Natural killer cell (primary cell): ENCODE results near the gene SLA2. TPM values are rescaled to one million over a fixed set of nuclear protein-coding genes. Genes with fewer than 3 reads are reported as not detected.

Experiments used
- ATAC-seq, 3 donors: fragments of 150-1000 bp in 2 of 3; fragments of 200-7000 bp in 1 of 3; cut with Tn5 transposase; 1 replicate in 1 of 3; 2 replicates in 2 of 3; pipeline ENCODE4 v1.10.0; 2021; ENCODE audit warnings: mild to moderate bottlenecking in 2 of 3, moderate library complexity in 2 of 3
- DNase-seq, 2 donors: peaks; one replicate each; pipeline versions ENCODE4 v3.0.0 to v3.0.0-alpha.2; 2013 to 2021; ENCODE audit warnings: mixed read lengths in 1 of 2
- H3K27ac ChIP-seq: one replicate; pipeline ENCODE4 v1.5.1; 2013; ENCODE audit warnings: mild to moderate bottlenecking, low read length
- H3K27me3 ChIP-seq: one replicate; pipeline ENCODE4 v1.6.1; 2013; ENCODE audit warnings: low read length; ENCODE audit not compliant: control insufficient read depth, insufficient read depth
- H3K36me3 ChIP-seq: one replicate; pipeline ENCODE4 v1.6.1; 2013; ENCODE audit warnings: low read length; ENCODE audit not compliant: control insufficient read depth, insufficient read depth
- H3K4me1 ChIP-seq: one replicate; pipeline ENCODE4 v1.6.1; 2013; ENCODE audit warnings: low read length; ENCODE audit not compliant: control insufficient read depth, insufficient read depth
- H3K4me3 ChIP-seq: one replicate; pipeline ENCODE4 v1.5.1; 2013; ENCODE audit warnings: low read length
- H3K9me3 ChIP-seq: one replicate; pipeline ENCODE4 v1.6.1; 2013; ENCODE audit warnings: low read length; ENCODE audit not compliant: control insufficient read depth, insufficient read depth
- H3K27ac Mint-ChIP-seq, 2 donors: one replicate each; pipeline ENCODE4 v1.8.0; 2022; ENCODE audit warnings: mild to moderate bottlenecking in 2 of 2, mixed read lengths in 2 of 2, moderate library complexity in 1 of 2
- H3K27me3 Mint-ChIP-seq, 2 donors: one replicate each; pipeline ENCODE4 v1.8.0; 2022; ENCODE audit warnings: low read depth in 2 of 2, mixed read lengths in 2 of 2
- H3K36me3 Mint-ChIP-seq: one replicate; pipeline ENCODE4 v1.8.0; 2022; ENCODE audit warnings: mixed read lengths
- H3K4me1 Mint-ChIP-seq, 2 donors: one replicate each; pipeline ENCODE4 v1.8.0; 2022; ENCODE audit warnings: mixed read lengths in 2 of 2
- H3K4me3 Mint-ChIP-seq: one replicate; pipeline ENCODE4 v1.8.0; 2022; ENCODE audit warnings: mild to moderate bottlenecking, moderate library complexity, mixed read lengths
- H3K9me3 Mint-ChIP-seq, 2 donors: one replicate each; pipeline ENCODE4 v1.8.0; 2022; ENCODE audit warnings: mixed read lengths in 2 of 2
- CTCF ChIP-seq: fragments of 200-600 bp; IDR thresholded peaks from one replicate; pipeline ENCODE4 v1.8.0; 2022; ENCODE audit warnings: antibody characterized with exemption
- WGBS: methylation state at CpG from one replicate; pipeline ENCODE4 v1.1.7; 2013; ENCODE audit warnings: missing lambda C conversion rate; ENCODE audit not compliant: insufficient coverage; 5-methylcytosine and 5-hydroxymethylcytosine counted together
- intact Hi-C: fragments of 100-400 bp; cut with micrococcal nuclease; formaldehyde crosslinking; loops from one replicate; pipeline ENCODE4 v1.14.2; 2022
- total RNA-seq, 4 donors: library from RNA; stranded (reverse); fragments of 120-200 nt in 1 of 4; gene quantifications; one replicate each; pipeline versions ENCODE4 v1.2.3 to v1.2.4, GENCODE V29; 2013 to 2022

SLA2 gene
- total RNA-seq, 3 donors from 2014 or later (not counting 1 experiment from before 2014, with no cell fraction given): 77.0 to 116 (median 90.3) TPM

GRCh38 chr20:36599912-36600345 is 46.1 kb downstream of the SLA2 start:
- ATAC-seq: no peak
- Mint-ChIP-seq H3K27ac (peak overlapping the region; percentile 49 to 56), H3K4me3 (no peak overlapping the region), H3K4me1 (peaks cover 18 to 19% of the 10 kb centered on the region in 2 donors), H3K36me3 (no peaks in the 10 kb centered on the region), H3K9me3 (no peaks in the 10 kb centered on the region), H3K27me3 (no peaks in the 10 kb centered on the region)
- no peak overlapping the region for H3K4me3 ChIP-seq
- no peaks in the 10 kb centered on the region for H3K9me3 ChIP-seq
- intact Hi-C loops: no loop called here
- no peak overlapping the region for H3K27ac ChIP-seq
- H3K27me3 ChIP-seq: no peaks in the 10 kb centered on the region
- TF ChIP-seq CTCF: no peak
- 20% methylated on average over 3 of the region's 5 CpGs for WGBS
- DNase-seq: no peak
- peaks cover 25% of the 10 kb centered on the region for H3K4me1 ChIP-seq
- no peaks in the 10 kb centered on the region for H3K36me3 ChIP-seq

DNA sequence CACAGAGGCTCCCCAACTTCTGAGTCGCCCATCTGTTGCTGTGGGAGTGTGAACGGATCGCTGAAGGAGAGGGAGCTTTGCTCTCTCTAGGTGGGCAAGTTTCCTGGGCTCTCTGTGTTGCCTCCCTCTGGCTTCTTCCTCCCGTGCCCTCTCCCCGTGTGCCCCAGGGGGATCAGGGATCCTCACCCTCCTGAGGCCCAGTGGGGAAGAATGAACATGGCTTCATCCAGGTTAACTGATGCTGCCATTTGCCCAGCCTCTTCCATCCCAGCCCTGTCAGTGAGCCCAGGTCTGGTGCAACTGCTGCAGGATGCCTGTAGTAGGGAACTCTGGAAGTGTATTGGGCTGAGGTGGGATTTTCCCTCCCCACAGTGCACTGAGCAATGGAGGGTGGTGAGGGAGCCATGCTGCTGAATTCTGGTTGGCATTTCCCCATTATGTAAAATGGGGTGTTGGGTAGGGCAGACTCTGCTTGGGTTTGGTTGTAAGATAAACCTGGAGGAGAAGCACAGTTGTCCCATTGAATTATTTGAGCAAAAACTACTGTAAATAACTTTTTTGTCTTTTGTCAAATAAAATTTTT is 52.6 kb downstream of the SLA2 start:
- peaks cover 10 to 21% of the 10 kb centered on the region in 2 donors for H3K4me1 Mint-ChIP-seq
- H3K27ac Mint-ChIP-seq: peak overlapping the region; percentile 56 to 73
- H3K27ac ChIP-seq: peak overlapping the region; percentile 56
- H3K9me3 Mint-ChIP-seq: no peaks in the 10 kb centered on the region
- H3K4me3 ChIP-seq: no peak overlapping the region
- H3K9me3 ChIP-seq: no peaks in the 10 kb centered on the region
- intact Hi-C loops: no loop called here
- H3K36me3 Mint-ChIP-seq: no peaks in the 10 kb centered on the region
- peaks cover 35% of the 10 kb centered on the region for H3K4me1 ChIP-seq
- no peak for ATAC-seq
- H3K27me3 Mint-ChIP-seq: no peaks in the 10 kb centered on the region
- TF ChIP-seq CTCF: no peak
- 90% methylated on average over 5 of the region's 5 CpGs for WGBS
- no peaks in the 10 kb centered on the region for H3K27me3 ChIP-seq
- H3K36me3 ChIP-seq: peaks cover 3% of the 10 kb centered on the region
- DNase-seq: no peak
- no peak overlapping the region for H3K4me3 Mint-ChIP-seq

DNA sequence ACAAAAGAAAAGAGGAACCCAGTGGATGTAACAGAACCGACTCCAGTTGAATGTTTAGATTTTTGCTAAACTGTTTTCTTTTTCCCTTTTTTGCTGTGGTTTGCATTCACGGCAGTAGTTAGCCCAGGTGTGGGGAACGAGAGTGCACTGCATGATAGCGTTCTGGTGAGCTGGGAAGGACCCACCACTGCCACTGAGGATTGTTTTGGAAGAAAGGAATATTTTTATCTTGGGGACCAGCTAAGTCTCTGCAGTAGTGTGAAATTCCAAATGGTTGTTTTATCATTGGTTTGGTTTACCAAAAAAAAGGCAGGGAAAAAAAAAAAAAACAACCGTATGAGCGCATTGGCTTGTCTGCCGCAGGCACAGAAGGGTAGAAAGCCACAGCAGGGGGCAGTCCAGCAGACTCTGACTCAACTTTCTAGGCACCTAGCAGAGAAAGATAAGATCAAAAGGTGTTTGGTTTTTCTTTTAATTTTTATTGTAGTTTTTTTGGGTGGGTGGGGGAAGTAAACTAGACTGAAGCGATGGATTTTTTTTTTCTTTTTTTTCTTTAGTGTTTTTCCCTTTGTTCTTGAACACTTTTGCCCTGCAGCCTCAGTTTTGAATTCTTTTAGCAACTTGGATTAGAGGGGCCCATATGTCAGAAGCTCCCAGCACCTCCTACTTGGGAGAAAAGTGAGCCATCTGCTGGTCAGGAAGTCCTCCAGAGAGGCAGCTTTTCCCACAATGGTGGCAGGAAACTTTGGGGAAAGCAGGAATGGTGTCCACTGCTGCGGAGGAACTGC is 53.9 kb downstream of the SLA2 start:
- Mint-ChIP-seq H3K36me3 (no peaks in the 10 kb centered on the region), H3K27ac (peak overlapping the region; percentile 56 to 73), H3K4me1 (peaks cover 10 to 25% of the 10 kb centered on the region in 2 donors), H3K9me3 (no peaks in the 10 kb centered on the region), H3K4me3 (no peak overlapping the region), H3K27me3 (no peaks in the 10 kb centered on the region)
- intact Hi-C loops: no loop called here
- DNase-seq: peak in 1 of 2 donors; percentile 79
- H3K4me3 ChIP-seq: no peak overlapping the region
- H3K27me3 ChIP-seq: no peaks in the 10 kb centered on the region
- no peak for TF ChIP-seq CTCF
- H3K36me3 ChIP-seq: peaks cover 3% of the 10 kb centered on the region
- H3K9me3 ChIP-seq: no peaks in the 10 kb centered on the region
- 65% methylated on average over 9 of the region's 9 CpGs for WGBS
- H3K27ac ChIP-seq: no peak overlapping the region
- H3K4me1 ChIP-seq: peaks cover 35% of the 10 kb centered on the region
- no peak for ATAC-seq
